ENCODE measurements around the gene UNKL.
"Not testable (repeated sequence)": the region's sequence is repeated elsewhere in the genome, so short reads cannot be mapped to it uniquely, and the experiment has no call there.

UNKL gene

GRCh38 chr16:1331712-1332617, 82.5 kb downstream of the UNKL start:
- Histone ChIP-seq H3K4me3 (ENCODE audit: low read depth, low read length, poor library complexity, severe bottlenecking) (peak overlapping the region; percentile 55), H3K9me2 (ENCODE audit: low read depth, low read length) (no peaks in the 10 kb centered on the region), H3K9me3 (ENCODE audit: low read length) (no peaks in the 10 kb centered on the region), H3K9ac (ENCODE audit: low read length) (peak overlapping the region; percentile 39; the same call in 1 of the 2 replicates), H3K4me1 (ENCODE audit: insufficient read depth, low read length, severe bottlenecking) (peaks cover 31% of the 10 kb centered on the region), H4K20me1 (ENCODE audit: insufficient read depth, low read length) (no peaks in the 10 kb centered on the region), H3K36me3 (ENCODE audit: insufficient read depth, low read length) (no peaks in the 10 kb centered on the region), H3K27me3 (ENCODE audit: insufficient read depth, low read length) (peaks cover 16% of the 10 kb centered on the region; the same call in 1 of the 2 replicates), H3K27ac (ENCODE audit: low read depth, low read length, poor library complexity, severe bottlenecking) (peak overlapping the region; percentile 93), H3F3A (ENCODE audit: insufficient read depth, low read length) (no peaks in the 10 kb centered on the region), H2AFZ (ENCODE audit: low read length) (no peak overlapping the region), H3K79me2 (ENCODE audit: insufficient read depth, low read length) (no peaks in the 10 kb centered on the region), H3K4me2 (ENCODE audit: low read length) (peak overlapping the region; percentile 75)
- no peak for TF ChIP-seq CTCF (IDR thresholded peaks at IDR 0.05; ENCODE audit: low read length)

- H3K9me2 ChIP-seq (ENCODE audit: low read depth, low read length): no peaks in the 10 kb centered on the region
- H3K9me3 ChIP-seq (ENCODE audit: low read length): no peaks in the 10 kb centered on the region
- peaks cover 39% of the 10 kb centered on the region for H3K4me1 ChIP-seq (ENCODE audit: insufficient read depth, low read length, severe bottlenecking)
- H3K9ac ChIP-seq (ENCODE audit: low read length): peak overlapping the region; percentile 39; the same call in 1 of the 2 replicates
- H3K27me3 ChIP-seq (ENCODE audit: insufficient read depth, low read length): 0 out of 2 replicates have a peak, but pooled peaks cover 10% of the 10 kb centered on the region
- H4K20me1 ChIP-seq (ENCODE audit: insufficient read depth, low read length): no peaks in the 10 kb centered on the region
- peak overlapping the region; percentile 55 for H3K4me3 ChIP-seq (ENCODE audit: low read depth, low read length, poor library complexity, severe bottlenecking)
- H3K36me3 ChIP-seq (ENCODE audit: insufficient read depth, low read length): no peaks in the 10 kb centered on the region
- no peak overlapping the region for H2AFZ ChIP-seq (ENCODE audit: low read length)
- H3K27ac ChIP-seq (ENCODE audit: low read depth, low read length, poor library complexity, severe bottlenecking): peak overlapping the region; percentile 93
- no peaks in the 10 kb centered on the region for H3F3A ChIP-seq (ENCODE audit: insufficient read depth, low read length)
- H3K4me2 ChIP-seq (ENCODE audit: low read length): peak overlapping the region; percentile 75
- H3K79me2 ChIP-seq (ENCODE audit: insufficient read depth, low read length): no peaks in the 10 kb centered on the region
- no peak for TF ChIP-seq CTCF (IDR thresholded peaks at IDR 0.05; ENCODE audit: low read length)
- TF ChIP-seq EZH2 (IDR thresholded peaks at IDR 0.05; ENCODE audit: borderline replicate concordance, low read length): no peak
These were observed 83.4 kb downstream of the UNKL start for GRCh38 chr16:1330931-1331711.

- H3K9me3 ChIP-seq (ENCODE audit: low read length): no peaks in the 10 kb centered on the region
- no peaks in the 10 kb centered on the region for H4K20me1 ChIP-seq (ENCODE audit: insufficient read depth, low read length)
- H3F3A ChIP-seq (ENCODE audit: insufficient read depth, low read length): no peaks in the 10 kb centered on the region
- TF ChIP-seq CTCF (IDR thresholded peaks at IDR 0.05; ENCODE audit: low read length): peak; percentile 79
- TF ChIP-seq EZH2 (IDR thresholded peaks at IDR 0.05; ENCODE audit: borderline replicate concordance, low read length): no peak
- no peaks in the 10 kb centered on the region for H3K79me2 ChIP-seq (ENCODE audit: insufficient read depth, low read length)
- peak overlapping the region; percentile 55 for H3K4me3 ChIP-seq (ENCODE audit: low read depth, low read length, poor library complexity, severe bottlenecking)
- H3K9ac ChIP-seq (ENCODE audit: low read length): no peak overlapping the region
- H3K27me3 ChIP-seq (ENCODE audit: insufficient read depth, low read length): 0 out of 2 replicates have a peak, but pooled peaks cover 5% of the 10 kb centered on the region
- H3K27ac ChIP-seq (ENCODE audit: low read depth, low read length, poor library complexity, severe bottlenecking): peak overlapping the region; percentile 93
- no peaks in the 10 kb centered on the region for H3K9me2 ChIP-seq (ENCODE audit: low read depth, low read length)
- no peak overlapping the region for H2AFZ ChIP-seq (ENCODE audit: low read length)
- peaks cover 2% of the 10 kb centered on the region; the same call in 1 of the 2 replicates for H3K36me3 ChIP-seq (ENCODE audit: insufficient read depth, low read length)
- no peak overlapping the region for H3K4me2 ChIP-seq (ENCODE audit: low read length)
- H3K4me1 ChIP-seq (ENCODE audit: insufficient read depth, low read length, severe bottlenecking): peaks cover 45% of the 10 kb centered on the region
These were observed 84.1 kb downstream of the UNKL start for GRCh38 chr16:1330260-1330914.

GRCh38 chr16:1328961-1329360, 85.5 kb downstream of the UNKL start:
- H3K79me2 ChIP-seq (ENCODE audit: insufficient read depth, low read length); H3K9me2 ChIP-seq (ENCODE audit: low read depth, low read length); H3K4me3 ChIP-seq (ENCODE audit: low read depth, low read length, poor library complexity, severe bottlenecking); H3K27ac ChIP-seq (ENCODE audit: low read depth, low read length, poor library complexity, severe bottlenecking); H3K9ac ChIP-seq (ENCODE audit: low read length); H2AFZ ChIP-seq (ENCODE audit: low read length); H3K9me3 ChIP-seq (ENCODE audit: low read length); H4K20me1 ChIP-seq (ENCODE audit: insufficient read depth, low read length); H3K27me3 ChIP-seq (ENCODE audit: insufficient read depth, low read length); H3F3A ChIP-seq (ENCODE audit: insufficient read depth, low read length); H3K4me2 ChIP-seq (ENCODE audit: low read length): not testable (repeated sequence)
- peaks cover 45% of the 10 kb centered on the region for H3K4me1 ChIP-seq (ENCODE audit: insufficient read depth, low read length, severe bottlenecking)
- H3K36me3 ChIP-seq (ENCODE audit: insufficient read depth, low read length): peaks cover 16% of the 10 kb centered on the region

Measured in OCI-LY1 (cell line).